ENCODE results near the gene ZNF217. TPM values are rescaled to one million over a fixed set of nuclear protein-coding genes. Genes with fewer than 3 reads are reported as not detected.

Gene ZNF217
- total and polyA plus RNA-seq, 9 of the 15 experiments (the other 6 are each of a cell fraction or from before 2014, with no cell fraction given): 3.0 to 41.8 (median 16.8) TPM

DNA sequence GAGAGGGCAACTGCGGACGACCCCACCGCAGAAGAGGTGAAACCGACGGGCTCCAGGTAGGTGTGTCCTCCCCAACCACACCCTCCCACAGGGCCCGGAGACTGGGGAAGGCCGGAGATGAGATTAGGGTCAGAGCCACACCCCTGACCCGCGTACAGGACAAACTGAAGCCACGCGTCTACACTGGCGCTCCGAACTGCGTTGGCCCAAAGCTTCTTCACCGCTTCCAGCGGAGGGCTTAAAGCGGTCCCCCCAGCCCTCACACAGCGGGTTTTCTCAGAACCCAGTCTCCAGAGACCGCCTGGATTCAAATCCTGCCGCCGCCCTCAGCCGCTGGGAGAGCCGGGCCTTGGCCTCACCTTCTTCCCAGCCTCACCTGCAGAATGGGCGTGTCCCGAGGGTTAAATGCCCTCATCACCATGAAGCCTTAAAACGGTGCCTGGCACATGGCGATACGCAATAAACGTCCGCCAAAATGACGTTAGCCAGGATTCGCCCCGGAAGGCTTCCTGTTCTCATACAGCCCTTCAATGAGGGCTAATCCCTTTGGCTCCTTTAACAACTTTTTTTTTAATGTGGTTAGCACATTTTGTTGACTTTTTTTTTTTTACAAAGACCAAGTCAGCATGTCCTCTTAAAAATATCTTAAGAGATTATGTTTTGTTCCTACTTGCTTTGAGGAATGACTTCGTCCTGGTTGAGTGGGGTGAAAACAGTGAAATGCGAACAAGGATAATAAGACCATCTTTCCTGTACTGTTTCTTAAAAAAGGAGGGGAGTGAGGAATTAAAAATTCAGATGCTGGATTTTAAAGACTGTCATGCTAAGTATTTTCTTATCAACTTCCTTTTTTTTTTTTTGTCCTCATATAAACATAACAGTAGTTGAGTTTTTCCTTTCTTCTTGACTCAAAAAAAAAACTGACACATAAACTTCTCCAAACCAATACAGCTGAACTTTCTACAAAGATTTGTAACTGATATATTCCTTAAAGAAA lies 15.1 kb upstream of the ZNF217 start (continued):
- TF ChIP-seq, protein P1, sequence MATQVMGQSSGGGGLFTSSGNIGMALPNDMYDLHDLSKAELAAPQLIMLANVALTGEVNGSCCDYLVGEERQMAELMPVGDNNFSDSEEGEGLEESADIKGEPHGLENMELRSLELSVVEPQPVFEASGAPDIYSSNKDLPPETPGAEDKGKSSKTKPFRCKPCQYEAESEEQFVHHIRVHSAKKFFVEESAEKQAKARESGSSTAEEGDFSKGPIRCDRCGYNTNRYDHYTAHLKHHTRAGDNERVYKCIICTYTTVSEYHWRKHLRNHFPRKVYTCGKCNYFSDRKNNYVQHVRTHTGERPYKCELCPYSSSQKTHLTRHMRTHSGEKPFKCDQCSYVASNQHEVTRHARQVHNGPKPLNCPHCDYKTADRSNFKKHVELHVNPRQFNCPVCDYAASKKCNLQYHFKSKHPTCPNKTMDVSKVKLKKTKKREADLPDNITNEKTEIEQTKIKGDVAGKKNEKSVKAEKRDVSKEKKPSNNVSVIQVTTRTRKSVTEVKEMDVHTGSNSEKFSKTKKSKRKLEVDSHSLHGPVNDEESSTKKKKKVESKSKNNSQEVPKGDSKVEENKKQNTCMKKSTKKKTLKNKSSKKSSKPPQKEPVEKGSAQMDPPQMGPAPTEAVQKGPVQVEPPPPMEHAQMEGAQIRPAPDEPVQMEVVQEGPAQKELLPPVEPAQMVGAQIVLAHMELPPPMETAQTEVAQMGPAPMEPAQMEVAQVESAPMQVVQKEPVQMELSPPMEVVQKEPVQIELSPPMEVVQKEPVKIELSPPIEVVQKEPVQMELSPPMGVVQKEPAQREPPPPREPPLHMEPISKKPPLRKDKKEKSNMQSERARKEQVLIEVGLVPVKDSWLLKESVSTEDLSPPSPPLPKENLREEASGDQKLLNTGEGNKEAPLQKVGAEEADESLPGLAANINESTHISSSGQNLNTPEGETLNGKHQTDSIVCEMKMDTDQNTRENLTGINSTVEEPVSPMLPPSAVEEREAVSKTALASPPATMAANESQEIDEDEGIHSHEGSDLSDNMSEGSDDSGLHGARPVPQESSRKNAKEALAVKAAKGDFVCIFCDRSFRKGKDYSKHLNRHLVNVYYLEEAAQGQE (IDR thresholded peaks at IDR 0.05; ENCODE audit: borderline replicate concordance): peak; percentile 31; the same call in 1 of the 2 replicates
- TF ChIP-seq, protein P1 (CRISPR knock-in tag; IDR thresholded peaks at IDR 0.05; ENCODE audit: low read depth): 0 out of 2 replicates have a peak, but pooled peaks have one; percentile 51
- TF ChIP-seq ZNF212 (CRISPR knock-in tag; IDR thresholded peaks at IDR 0.05) (no peak), PCBP1 (IDR thresholded peaks at IDR 0.05; ENCODE audit: low read depth, low read length, poor library complexity, severe bottlenecking) (no peak), CREM (IDR thresholded peaks at IDR 0.05; ENCODE audit: low read depth) (peak; percentile 80), HDAC2 (IDR thresholded peaks at IDR 0.05) (peak; percentile 70; the same call in 1 of the 2 replicates), HNRNPK (IDR thresholded peaks at IDR 0.05; ENCODE audit: low read depth, low read length, poor library complexity, severe bottlenecking) (no peak), FOS (IDR thresholded peaks at IDR 0.05; ENCODE audit: extremely low read depth, insufficient read length) (no peak), RFX7 (CRISPR knock-in tag; IDR thresholded peaks at IDR 0.05) (no peak), HDGF (IDR thresholded peaks at IDR 0.05) (no peak), RBBP5 (IDR thresholded peaks at IDR 0.05; ENCODE audit: borderline replicate concordance, insufficient read depth, low read length, poor library complexity, severe bottlenecking) (no peak), ZEB2 (IDR thresholded peaks at IDR 0.05) (peak; percentile 94), SRSF7 (optimal IDR thresholded peaks at IDR 0.05; ENCODE audit: low read depth, low read length) (no peak), CBX3 (IDR thresholded peaks at IDR 0.05; ENCODE audit: borderline replicate concordance in 1 of 2, low read length in 2 of 2) (no peak; a peak in 1 of 3 replicates)
- TF ChIP-seq, protein P2, sequence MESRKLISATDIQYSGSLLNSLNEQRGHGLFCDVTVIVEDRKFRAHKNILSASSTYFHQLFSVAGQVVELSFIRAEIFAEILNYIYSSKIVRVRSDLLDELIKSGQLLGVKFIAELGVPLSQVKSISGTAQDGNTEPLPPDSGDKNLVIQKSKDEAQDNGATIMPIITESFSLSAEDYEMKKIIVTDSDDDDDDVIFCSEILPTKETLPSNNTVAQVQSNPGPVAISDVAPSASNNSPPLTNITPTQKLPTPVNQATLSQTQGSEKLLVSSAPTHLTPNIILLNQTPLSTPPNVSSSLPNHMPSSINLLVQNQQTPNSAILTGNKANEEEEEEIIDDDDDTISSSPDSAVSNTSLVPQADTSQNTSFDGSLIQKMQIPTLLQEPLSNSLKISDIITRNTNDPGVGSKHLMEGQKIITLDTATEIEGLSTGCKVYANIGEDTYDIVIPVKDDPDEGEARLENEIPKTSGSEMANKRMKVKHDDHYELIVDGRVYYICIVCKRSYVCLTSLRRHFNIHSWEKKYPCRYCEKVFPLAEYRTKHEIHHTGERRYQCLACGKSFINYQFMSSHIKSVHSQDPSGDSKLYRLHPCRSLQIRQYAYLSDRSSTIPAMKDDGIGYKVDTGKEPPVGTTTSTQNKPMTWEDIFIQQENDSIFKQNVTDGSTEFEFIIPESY (CRISPR knock-in tag; IDR thresholded peaks at IDR 0.05): no peak; the same call in 1 of the 2 replicates
- TF ChIP-seq, protein P3, sequence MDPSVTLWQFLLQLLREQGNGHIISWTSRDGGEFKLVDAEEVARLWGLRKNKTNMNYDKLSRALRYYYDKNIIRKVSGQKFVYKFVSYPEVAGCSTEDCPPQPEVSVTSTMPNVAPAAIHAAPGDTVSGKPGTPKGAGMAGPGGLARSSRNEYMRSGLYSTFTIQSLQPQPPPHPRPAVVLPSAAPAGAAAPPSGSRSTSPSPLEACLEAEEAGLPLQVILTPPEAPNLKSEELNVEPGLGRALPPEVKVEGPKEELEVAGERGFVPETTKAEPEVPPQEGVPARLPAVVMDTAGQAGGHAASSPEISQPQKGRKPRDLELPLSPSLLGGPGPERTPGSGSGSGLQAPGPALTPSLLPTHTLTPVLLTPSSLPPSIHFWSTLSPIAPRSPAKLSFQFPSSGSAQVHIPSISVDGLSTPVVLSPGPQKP (CRISPR knock-in tag; IDR thresholded peaks at IDR 0.05): no peak
